Prostate gland (tissue), 2 donors: ENCODE data around the gene ZNF789. TPM values are rescaled to one million over a fixed set of nuclear protein-coding genes. Genes with fewer than 3 reads are reported as not detected.

Source experiments
- DNase-seq: peaks from one replicate; pipeline ENCODE4 v3.0.0-alpha.2; 2019; ENCODE audit warnings: low spot score
- H3K27ac ChIP-seq, 2 donors: fragments of 200-600 bp; sonication (generic); 2 replicates each; pipeline ENCODE4 v1.5.1; 2017 to 2019
- H3K27me3 ChIP-seq: fragments of 200-600 bp; sonication (generic); replicated peaks from 2 replicates; pipeline ENCODE4 v1.5.1; 2019; ENCODE audit not compliant: insufficient read depth
- H3K36me3 ChIP-seq, 2 donors: fragments of 200-600 bp; sonication (generic); 1 replicate in 1 of 2; 2 replicates in 1 of 2; pipeline versions ENCODE4 v1.5.1 to v1.8.1; 2017 to 2019
- H3K4me1 ChIP-seq: fragments of 200-600 bp; sonication (generic); replicated peaks from 2 replicates; pipeline ENCODE4 v1.5.1; 2019
- H3K4me3 ChIP-seq, 2 donors: fragments of 200-600 bp; sonication (generic); 2 replicates each; pipeline ENCODE4 v1.5.1; 2017 to 2019
- H3K9me3 ChIP-seq: fragments of 200-600 bp; sonication (generic); 2 replicates; pipeline ENCODE4 v1.5.1; 2017
- CTCF ChIP-seq, 4 experiments: fragments of 200-600 bp in 2 of 4; fragments of 450-650 bp in 2 of 4; sonication (generic) in 2 of 4; IDR thresholded peaks; 1 replicate in 3 of 4; 2 replicates in 1 of 4; pipeline ENCODE4 v1.5.1; 2016 to 2019; ENCODE audit warnings: antibody characterized with exemption in 4 of 4, mild to moderate bottlenecking in 2 of 4, moderate library complexity in 2 of 4
- POLR2A ChIP-seq: fragments of 450-650 bp; IDR thresholded peaks from one replicate; pipeline ENCODE4 v1.6.1; 2016; ENCODE audit warnings: antibody characterized with exemption, mild to moderate bottlenecking
- POLR2AphosphoS5 ChIP-seq: sonication (generic); formaldehyde crosslinking; IDR thresholded peaks from one replicate; pipeline ENCODE4 v1.6.1; 2017; ENCODE audit warnings: antibody characterized with exemption
- WGBS: methylation state at CpG from one replicate; pipeline ENCODE4 v1.1.5; 2018; 5-methylcytosine and 5-hydroxymethylcytosine counted together
- intact Hi-C: fragments of 100-400 bp; cut with DNase I; formaldehyde crosslinking; loops from one replicate; pipeline ENCODE4 v1.14.2; 2022
- total RNA-seq, 2 donors: library from RNA; depleted of rRNA; stranded (reverse); fragments of >200 nt; gene quantifications; one replicate each; pipeline ENCODE4 v1.1.0, GENCODE V29; 2016

The ZNF789 gene
- 10 to 100 TPM; 20.6 to 25.2 TPM for total RNA-seq

- no peaks in the 10 kb centered on the region for H3K9me3 ChIP-seq
- peak; percentile 98 for DNase-seq
- no peaks in the 10 kb centered on the region for H3K4me1 ChIP-seq
- WGBS, result under 1% methylated on average over 56 of the region's 56 CpGs
- intact Hi-C loops, result no loop called here
- H3K27me3 ChIP-seq, result no peaks in the 10 kb centered on the region
- peak within 1 kb of the TSS; percentile 63 to 75 for H3K4me3 ChIP-seq
- H3K27ac ChIP-seq, result peak within 1 kb of the TSS; percentile 88 to 89
- TF ChIP-seq POLR2AphosphoS5, result peak; percentile 96
- peak; percentile 55 for TF ChIP-seq POLR2A
- peak in 1 of 4 experiments; percentile 3 for TF ChIP-seq CTCF (IDR thresholded peaks at IDR 0.05)
- no peaks in the 10 kb centered on the region for H3K36me3 ChIP-seq
Measured at GRCh38 chr7:99472561-99473314, at the start of gene ZNF789. ZNF789 (plus strand) TSS chr7:99472890; CDS start chr7:99476457, 3,567 bp downstream.

GRCh38 chr7:99424932-99425730 lies 47.6 kb upstream of the ZNF789 start:
- no peak for DNase-seq
- intact Hi-C loops, result no loop called here
- Histone ChIP-seq H3K9me3 (no peaks in the 10 kb centered on the region), H3K36me3 (peaks cover 18 to 33% of the 10 kb centered on the region in 2 donors), H3K4me1 (peaks cover 2% of the 10 kb centered on the region), H3K4me3 (no peak overlapping the region), H3K27ac (no peak overlapping the region), H3K27me3 (no peaks in the 10 kb centered on the region)
- TF ChIP-seq POLR2AphosphoS5, result no peak
- no peak for TF ChIP-seq CTCF (IDR thresholded peaks at IDR 0.05)
- no peak for TF ChIP-seq POLR2A
- WGBS, result 91% methylated on average over 24 of the region's 24 CpGs

GRCh38 chr7:99428972-99429566 lies 43.6 kb upstream of the ZNF789 start:
- Histone ChIP-seq H3K27me3 (no peaks in the 10 kb centered on the region), H3K9me3 (no peaks in the 10 kb centered on the region), H3K4me3 (no peak overlapping the region), H3K4me1 (peaks cover 12% of the 10 kb centered on the region), H3K36me3 (peaks cover 13 to 21% of the 10 kb centered on the region in 2 donors), H3K27ac (no peak overlapping the region)
- 71% methylated on average over 10 of the region's 10 CpGs for WGBS
- no peak for DNase-seq
- TF ChIP-seq POLR2AphosphoS5 (no peak), POLR2A (no peak), CTCF (IDR thresholded peaks at IDR 0.05) (no peak)
- intact Hi-C loops, result no loop called here

- Histone ChIP-seq H3K27me3 (no peaks in the 10 kb centered on the region), H3K4me3 (no peak overlapping the region), H3K4me1 (peaks cover 12% of the 10 kb centered on the region), H3K9me3 (no peaks in the 10 kb centered on the region), H3K27ac (no peak overlapping the region), H3K36me3 (peaks cover 10 to 15% of the 10 kb centered on the region in 2 donors)
- DNase-seq, result no peak
- TF ChIP-seq CTCF (IDR thresholded peaks at IDR 0.05) (no peak), POLR2AphosphoS5 (no peak), POLR2A (no peak)
- WGBS, result 92% methylated on average over 8 of the region's 8 CpGs
- intact Hi-C loops, result no loop called here
Measured at GRCh38 chr7:99429756-99430155, 42.9 kb upstream of the ZNF789 start.
